ENCODE measurements around the gene LRBA.

The LRBA gene

DNA sequence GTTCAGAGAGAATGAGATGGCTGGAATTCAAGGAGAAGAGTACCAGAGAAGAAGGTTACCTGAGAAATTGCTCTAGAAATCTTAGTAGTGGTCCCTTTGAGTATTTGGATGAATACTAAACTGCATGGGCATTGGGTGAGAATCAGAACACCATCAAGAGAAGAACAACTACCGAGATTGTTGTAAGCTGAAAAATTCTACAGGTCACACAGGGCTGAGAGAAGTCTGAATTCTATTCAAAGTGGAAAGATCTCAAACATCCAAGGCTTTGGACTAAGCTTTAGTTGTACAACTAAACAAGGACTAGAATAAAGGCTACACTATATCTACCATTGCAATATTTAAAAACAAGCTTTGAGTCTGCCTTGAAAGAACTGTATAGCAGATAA, 40.8 kb downstream of the LRBA start:
- Histone ChIP-seq H3K36me3 (ENCODE audit: insufficient read depth, low read length) (no peaks in the 10 kb centered on the region), H4K20me1 (ENCODE audit: insufficient read depth, low read length) (no peaks in the 10 kb centered on the region), H3K9me2 (ENCODE audit: low read depth, low read length) (no peaks in the 10 kb centered on the region), H3K9ac (ENCODE audit: low read length) (no peak overlapping the region), H2AFZ (ENCODE audit: low read length) (no peak overlapping the region), H3F3A (ENCODE audit: insufficient read depth, low read length) (no peaks in the 10 kb centered on the region), H3K9me3 (ENCODE audit: low read length) (no peaks in the 10 kb centered on the region), H3K4me1 (ENCODE audit: insufficient read depth, low read length, severe bottlenecking) (peaks cover 28% of the 10 kb centered on the region), H3K27ac (ENCODE audit: low read depth, low read length, poor library complexity, severe bottlenecking) (no peak overlapping the region), H3K79me2 (ENCODE audit: insufficient read depth, low read length) (peaks cover 60% of the 10 kb centered on the region), H3K4me3 (ENCODE audit: low read depth, low read length, poor library complexity, severe bottlenecking) (no peak overlapping the region), H3K4me2 (ENCODE audit: low read length) (no peak overlapping the region; the same call in 1 of the 2 replicates), H3K27me3 (ENCODE audit: insufficient read depth, low read length) (no peaks in the 10 kb centered on the region)
- TF ChIP-seq, protein P1, sequence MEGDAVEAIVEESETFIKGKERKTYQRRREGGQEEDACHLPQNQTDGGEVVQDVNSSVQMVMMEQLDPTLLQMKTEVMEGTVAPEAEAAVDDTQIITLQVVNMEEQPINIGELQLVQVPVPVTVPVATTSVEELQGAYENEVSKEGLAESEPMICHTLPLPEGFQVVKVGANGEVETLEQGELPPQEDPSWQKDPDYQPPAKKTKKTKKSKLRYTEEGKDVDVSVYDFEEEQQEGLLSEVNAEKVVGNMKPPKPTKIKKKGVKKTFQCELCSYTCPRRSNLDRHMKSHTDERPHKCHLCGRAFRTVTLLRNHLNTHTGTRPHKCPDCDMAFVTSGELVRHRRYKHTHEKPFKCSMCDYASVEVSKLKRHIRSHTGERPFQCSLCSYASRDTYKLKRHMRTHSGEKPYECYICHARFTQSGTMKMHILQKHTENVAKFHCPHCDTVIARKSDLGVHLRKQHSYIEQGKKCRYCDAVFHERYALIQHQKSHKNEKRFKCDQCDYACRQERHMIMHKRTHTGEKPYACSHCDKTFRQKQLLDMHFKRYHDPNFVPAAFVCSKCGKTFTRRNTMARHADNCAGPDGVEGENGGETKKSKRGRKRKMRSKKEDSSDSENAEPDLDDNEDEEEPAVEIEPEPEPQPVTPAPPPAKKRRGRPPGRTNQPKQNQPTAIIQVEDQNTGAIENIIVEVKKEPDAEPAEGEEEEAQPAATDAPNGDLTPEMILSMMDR (IDR thresholded peaks at IDR 0.05; ENCODE audit: low read length): no peak
- no peak for TF ChIP-seq EZH2 (IDR thresholded peaks at IDR 0.05; ENCODE audit: borderline replicate concordance, low read length)

DNA sequence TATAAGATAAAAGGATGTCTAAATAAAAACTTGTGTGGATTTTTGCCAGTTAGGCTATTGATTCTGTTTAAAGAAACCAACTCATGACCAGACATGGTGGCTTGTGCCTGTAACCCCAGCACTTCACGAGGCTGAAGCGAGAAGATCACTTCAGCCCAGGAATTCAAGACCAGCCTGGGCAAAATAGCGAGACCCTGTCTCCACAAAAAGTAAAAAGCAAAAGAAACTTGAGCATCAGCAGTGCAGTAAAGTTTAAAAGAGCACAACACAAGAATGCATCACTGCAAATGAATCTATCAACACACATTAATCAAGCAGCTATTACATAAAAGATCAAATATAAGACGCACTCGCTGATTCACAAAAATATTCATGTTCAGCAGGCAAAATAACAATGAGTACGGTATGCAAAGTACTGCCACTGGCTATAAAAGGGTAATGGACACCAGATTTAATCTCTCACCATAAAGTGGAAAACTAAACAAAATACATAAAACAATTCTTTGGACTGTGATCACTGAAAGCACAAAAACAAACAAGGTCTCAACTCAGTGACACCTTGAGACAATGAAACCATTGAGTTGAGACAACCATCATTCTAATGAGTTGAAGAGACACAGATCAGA, 41.3 kb downstream of the LRBA start:
- Histone ChIP-seq H3K9me2 (ENCODE audit: low read depth, low read length) (no peaks in the 10 kb centered on the region), H3K4me3 (ENCODE audit: low read depth, low read length, poor library complexity, severe bottlenecking) (no peak overlapping the region), H3K9ac (ENCODE audit: low read length) (no peak overlapping the region), H3K4me1 (ENCODE audit: insufficient read depth, low read length, severe bottlenecking) (peaks cover 28% of the 10 kb centered on the region), H2AFZ (ENCODE audit: low read length) (no peak overlapping the region), H3K9me3 (ENCODE audit: low read length) (no peaks in the 10 kb centered on the region), H3K27me3 (ENCODE audit: insufficient read depth, low read length) (no peaks in the 10 kb centered on the region), H4K20me1 (ENCODE audit: insufficient read depth, low read length) (no peaks in the 10 kb centered on the region), H3K27ac (ENCODE audit: low read depth, low read length, poor library complexity, severe bottlenecking) (no peak overlapping the region), H3K36me3 (ENCODE audit: insufficient read depth, low read length) (no peaks in the 10 kb centered on the region), H3K4me2 (ENCODE audit: low read length) (no peak overlapping the region; the same call in 1 of the 2 replicates), H3K79me2 (ENCODE audit: insufficient read depth, low read length) (peaks cover 55% of the 10 kb centered on the region), H3F3A (ENCODE audit: insufficient read depth, low read length) (no peaks in the 10 kb centered on the region)
- no peak for TF ChIP-seq EZH2 (IDR thresholded peaks at IDR 0.05; ENCODE audit: borderline replicate concordance, low read length)
- TF ChIP-seq, protein P1 (IDR thresholded peaks at IDR 0.05; ENCODE audit: low read length): no peak

DNA sequence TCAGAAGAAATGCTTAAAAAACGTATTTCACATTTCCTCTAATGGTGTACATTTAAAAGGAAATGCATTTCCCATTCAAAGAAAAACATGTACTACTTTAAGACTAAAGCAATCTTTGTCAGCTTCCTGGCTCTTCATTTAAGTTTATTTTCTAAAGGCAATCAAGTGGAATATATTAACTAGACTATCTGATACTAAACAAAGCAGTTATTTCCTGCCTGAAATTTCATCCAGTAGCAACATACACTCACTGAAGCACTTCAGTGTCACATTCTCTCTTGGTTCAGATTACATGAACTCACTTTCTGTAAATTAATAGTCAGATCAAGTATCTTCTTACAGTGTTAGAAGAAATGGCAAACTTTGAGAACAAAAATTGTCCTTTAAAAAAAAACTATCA, 42.5 kb downstream of the LRBA start:
- H3K9me3 ChIP-seq (ENCODE audit: low read length): no peaks in the 10 kb centered on the region
- peak overlapping the region; percentile 18; the same call in 1 of the 2 replicates for H3K4me2 ChIP-seq (ENCODE audit: low read length)
- TF ChIP-seq EZH2 (IDR thresholded peaks at IDR 0.05; ENCODE audit: borderline replicate concordance, low read length): no peak
- TF ChIP-seq, protein P1 (IDR thresholded peaks at IDR 0.05; ENCODE audit: low read length): no peak
- no peak overlapping the region for H3K9ac ChIP-seq (ENCODE audit: low read length)
- H3K27me3 ChIP-seq (ENCODE audit: insufficient read depth, low read length): no peaks in the 10 kb centered on the region
- H3F3A ChIP-seq (ENCODE audit: insufficient read depth, low read length): no peaks in the 10 kb centered on the region
- H3K27ac ChIP-seq (ENCODE audit: low read depth, low read length, poor library complexity, severe bottlenecking): no peak overlapping the region
- H3K79me2 ChIP-seq (ENCODE audit: insufficient read depth, low read length): peaks cover 50% of the 10 kb centered on the region
- H3K4me3 ChIP-seq (ENCODE audit: low read depth, low read length, poor library complexity, severe bottlenecking): no peak overlapping the region
- H3K36me3 ChIP-seq (ENCODE audit: insufficient read depth, low read length): no peaks in the 10 kb centered on the region
- H3K4me1 ChIP-seq (ENCODE audit: insufficient read depth, low read length, severe bottlenecking): peaks cover 28% of the 10 kb centered on the region
- no peaks in the 10 kb centered on the region for H3K9me2 ChIP-seq (ENCODE audit: low read depth, low read length)
- no peak overlapping the region for H2AFZ ChIP-seq (ENCODE audit: low read length)
- no peaks in the 10 kb centered on the region for H4K20me1 ChIP-seq (ENCODE audit: insufficient read depth, low read length)

All from OCI-LY1 (cell line).